HG03066 (cell line): ENCODE results near the gene TAF9B.
"Not testable (repeated sequence)": the region's sequence is repeated elsewhere in the genome, so short reads cannot be mapped to it uniquely, and the experiment has no call there.

Experiments
- ATAC-seq: cut with Tn5 transposase; IDR thresholded peaks from one replicate; pipeline ENCODE4 v1.9.1; 2021; ENCODE audit warnings: low read depth; ENCODE audit not compliant: unreplicated experiment

TAF9B gene, protein sequence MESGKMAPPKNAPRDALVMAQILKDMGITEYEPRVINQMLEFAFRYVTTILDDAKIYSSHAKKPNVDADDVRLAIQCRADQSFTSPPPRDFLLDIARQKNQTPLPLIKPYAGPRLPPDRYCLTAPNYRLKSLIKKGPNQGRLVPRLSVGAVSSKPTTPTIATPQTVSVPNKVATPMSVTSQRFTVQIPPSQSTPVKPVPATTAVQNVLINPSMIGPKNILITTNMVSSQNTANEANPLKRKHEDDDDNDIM

DNA sequence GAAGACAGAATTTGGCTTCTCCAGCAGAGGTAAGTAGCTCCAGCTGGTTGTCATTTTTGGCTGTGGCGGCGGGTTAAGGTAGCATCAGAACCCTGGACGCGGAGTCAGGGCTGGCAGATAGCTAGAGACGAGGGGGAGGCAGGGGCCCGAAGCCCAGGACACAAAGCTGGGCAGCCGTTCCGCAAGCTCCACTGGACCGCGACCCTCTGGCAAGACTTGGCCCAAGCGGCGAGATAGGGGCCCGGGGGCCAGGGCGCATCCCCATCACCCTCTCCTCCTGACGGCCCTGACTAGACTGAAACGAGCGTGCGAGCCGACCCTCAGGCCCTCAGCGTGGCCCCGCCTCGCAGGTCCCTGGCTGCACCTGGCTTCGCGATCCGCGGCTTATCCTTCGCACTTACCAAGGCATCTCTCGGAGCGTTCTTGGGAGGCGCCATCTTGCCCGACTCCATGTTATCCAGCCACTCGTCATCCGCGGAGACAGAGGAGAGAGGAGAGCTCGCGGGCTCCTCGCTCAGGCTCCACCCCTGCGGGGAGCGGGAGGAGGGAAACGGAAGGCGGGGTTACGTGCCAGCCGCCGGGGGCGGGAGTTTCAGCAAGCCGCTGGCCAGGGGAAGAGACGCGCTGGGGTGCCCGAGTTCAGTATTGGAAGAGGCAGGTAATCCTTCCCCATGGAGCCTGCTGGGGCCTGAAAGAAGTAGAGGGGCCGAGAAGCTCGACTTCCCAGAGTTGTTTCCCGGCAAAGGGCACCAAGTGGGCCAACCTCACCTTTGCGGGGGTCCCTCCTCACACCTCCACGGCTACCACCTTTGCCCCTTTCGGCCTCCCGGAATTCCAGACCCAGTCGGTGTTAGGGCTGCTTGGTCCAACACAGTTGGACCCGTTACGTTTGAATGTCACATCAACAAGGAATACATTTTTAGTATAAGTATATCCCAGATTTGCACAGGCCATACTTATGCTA, at the start of gene TAF9B:
Gene TAF9B (minus strand): TSS at position 491 of the 964 bp plus-strand sequence. CDS start 39 bp downstream, at position 452.
- ATAC-seq = peak; percentile 83

DNA sequence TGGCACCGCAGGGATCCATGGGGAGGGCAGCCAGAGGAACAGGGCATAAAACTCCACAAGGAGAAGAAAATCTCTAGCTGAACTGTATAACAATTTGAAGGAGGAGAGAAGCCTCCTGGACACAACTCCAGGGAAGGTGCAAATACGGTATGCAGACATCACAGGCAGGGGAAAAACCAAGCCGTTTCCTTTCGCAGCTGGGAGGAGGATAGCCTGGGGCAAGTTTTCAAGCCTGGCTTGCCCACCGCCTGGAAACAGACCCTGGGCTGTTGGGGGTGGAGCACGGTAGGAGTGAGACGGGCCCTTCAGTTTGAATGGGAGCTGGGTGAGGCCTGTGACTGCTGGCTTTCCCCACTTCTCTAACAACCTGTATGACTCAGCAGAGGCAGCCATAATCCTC, 43.4 kb upstream of the TAF9B start:
- no peak for ATAC-seq

DNA sequence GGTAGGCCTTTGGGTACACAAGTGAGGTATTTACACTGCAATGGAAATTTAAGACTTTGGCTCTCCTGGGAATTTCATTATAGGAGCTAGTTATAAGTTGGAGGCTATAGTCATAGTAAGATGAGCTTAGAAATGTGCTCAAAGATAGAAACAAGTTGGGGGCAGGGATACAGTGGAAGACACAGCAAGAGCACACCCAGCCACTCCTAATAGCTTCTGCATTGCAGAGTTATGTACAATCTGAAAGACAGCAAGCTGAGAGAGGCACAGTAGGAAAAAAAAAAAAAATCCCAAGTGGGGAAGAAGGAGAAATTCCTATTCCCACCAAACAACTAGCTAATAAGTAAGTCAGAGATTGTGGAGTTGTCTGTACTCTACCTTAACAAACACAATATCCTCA, 41.9 kb upstream of the TAF9B start:
- ATAC-seq = no peak

DNA sequence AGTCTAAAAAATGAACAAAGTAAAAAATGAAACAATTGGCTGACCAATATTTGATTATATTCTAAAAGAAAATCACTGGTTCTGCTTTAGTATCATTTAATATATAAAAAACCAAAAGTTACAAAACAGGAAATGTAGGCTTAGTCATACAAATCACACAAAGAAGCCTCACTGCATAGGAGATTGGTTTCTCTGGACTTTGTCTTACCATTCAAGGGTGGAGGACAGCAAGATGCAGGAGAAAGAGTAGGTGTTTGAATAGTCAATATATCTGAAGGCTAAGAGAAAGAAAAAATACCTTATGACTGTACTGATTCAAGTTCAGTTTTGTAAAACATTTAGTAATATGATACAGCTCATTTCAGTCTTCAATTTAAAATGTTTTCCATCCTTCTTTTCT, 28.6 kb upstream of the TAF9B start:
- no peak for ATAC-seq

DNA sequence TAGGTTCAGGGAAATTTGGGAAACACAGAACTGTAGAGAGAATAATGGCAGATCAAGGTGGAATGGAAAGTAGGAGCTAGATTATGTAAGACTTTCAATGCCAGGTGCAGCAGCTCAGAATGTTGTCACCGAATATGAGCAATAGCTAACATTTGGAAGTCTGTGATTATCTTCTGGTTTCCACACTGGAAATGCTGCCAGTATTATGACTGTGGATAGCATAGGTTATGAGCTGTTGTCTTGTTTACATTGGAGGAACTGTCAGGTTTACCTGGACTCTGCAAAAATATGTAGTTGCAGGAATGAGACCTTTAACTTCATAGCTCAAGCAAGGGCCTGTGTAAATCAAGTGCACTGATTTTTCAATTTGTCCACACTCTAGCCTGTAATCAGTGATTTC, 26.0 kb upstream of the TAF9B start:
- no peak for ATAC-seq

DNA sequence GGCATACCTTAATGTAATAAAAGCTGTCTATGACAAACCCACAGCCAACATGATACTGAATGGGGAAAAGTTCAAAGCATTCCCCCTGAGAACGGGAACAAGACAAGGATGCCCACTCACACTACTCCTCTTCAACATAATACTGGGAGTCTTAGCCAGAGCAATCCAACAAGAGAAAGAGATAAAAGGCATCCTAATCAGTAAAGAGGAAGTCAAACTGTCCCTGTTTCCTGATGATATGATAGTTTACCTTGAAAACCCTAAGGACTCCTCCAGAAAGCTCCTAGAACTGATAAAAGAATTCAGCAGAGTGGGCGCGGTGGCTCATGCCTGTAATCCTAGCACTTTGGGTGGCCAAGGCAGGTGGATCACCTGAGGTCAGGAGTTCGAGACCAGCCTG, 23.7 kb upstream of the TAF9B start:
- not testable (repeated sequence) for ATAC-seq

DNA sequence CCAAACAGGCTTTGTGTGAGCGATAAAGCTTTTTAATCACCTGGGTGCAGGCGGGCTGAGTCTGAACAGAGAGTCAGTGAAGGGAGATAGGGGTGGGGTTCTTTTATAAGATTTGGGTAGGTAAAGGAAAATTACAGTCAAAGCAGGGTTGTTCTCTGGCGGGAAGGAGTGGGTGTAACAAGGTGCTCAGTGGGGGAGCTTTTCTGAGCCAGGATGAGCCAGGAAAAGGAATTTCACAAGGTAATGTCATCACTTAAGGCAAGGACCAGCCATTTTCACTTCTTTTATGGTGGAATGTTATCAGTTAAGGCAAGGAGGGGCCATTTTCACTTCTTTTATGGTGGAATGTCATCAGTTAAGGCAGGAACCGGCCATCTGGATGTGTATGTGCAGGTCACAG, 21.3 kb upstream of the TAF9B start:
- not testable (repeated sequence) for ATAC-seq

DNA sequence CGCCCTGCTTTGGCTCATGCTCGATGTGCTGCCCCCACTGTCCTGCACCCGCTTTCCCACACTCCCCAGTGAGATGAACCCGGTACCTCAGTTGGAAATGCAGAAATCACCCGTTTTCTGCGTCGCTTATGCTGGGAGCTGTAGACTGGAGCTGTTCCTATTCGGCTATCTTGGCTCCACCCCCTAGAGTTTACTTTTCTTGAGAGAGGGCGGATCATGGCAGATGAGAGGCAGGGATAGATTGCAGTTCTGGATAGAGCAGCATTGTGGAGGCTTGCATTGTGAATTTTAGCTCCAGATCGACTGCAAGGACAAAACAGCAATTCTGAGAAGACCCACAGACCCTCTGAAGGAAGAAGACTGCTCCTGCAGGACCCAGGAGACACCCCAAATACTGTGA, 18.4 kb upstream of the TAF9B start:
- not testable (repeated sequence) for ATAC-seq

DNA sequence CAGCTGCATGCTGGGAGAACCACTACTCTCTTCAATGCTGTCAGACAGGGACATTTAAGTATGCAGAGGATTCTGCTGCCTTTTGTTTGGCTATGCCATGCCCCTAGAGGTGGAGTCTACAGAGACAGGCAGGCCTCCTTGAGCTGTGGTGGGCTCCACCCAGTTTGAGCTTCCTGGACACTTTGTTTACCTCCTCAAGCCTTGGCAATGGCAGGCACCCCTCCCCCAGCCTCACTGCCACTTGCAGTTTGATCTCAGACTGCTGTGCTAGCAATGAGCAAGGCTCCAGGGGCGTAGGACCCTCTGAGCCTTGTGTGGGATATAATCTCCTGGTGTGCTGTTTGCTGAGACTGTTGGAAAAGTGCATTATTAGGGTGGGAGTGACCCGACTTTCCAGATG, 17.9 kb upstream of the TAF9B start:
- ATAC-seq = not testable (repeated sequence)

DNA sequence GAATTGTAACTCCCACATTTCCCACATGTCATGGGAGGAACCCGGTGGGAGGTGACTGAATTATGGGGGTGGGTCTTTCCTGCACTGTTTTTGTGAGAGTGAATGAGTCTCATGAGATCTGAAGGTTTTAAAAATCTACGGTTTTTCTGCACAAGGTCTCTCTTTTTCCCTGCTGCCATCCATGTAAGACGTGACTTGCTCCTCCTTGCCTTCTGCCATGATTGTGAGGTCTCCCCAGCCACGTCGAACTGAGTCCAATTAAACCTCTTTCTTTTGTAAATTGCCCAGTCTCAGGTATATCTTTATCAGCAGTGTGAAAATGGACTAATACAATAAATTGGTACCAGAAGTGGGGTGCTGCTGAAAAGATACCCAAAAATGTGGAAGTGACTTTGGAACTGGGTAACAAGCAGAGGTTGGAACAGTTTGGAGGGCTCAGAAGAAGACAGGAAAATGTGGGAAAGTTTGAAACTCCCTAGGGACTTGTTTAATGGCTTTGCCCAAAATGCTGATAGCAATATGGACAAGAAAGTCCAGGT, 7.6 kb upstream of the TAF9B start:
- not testable (repeated sequence) for ATAC-seq

DNA sequence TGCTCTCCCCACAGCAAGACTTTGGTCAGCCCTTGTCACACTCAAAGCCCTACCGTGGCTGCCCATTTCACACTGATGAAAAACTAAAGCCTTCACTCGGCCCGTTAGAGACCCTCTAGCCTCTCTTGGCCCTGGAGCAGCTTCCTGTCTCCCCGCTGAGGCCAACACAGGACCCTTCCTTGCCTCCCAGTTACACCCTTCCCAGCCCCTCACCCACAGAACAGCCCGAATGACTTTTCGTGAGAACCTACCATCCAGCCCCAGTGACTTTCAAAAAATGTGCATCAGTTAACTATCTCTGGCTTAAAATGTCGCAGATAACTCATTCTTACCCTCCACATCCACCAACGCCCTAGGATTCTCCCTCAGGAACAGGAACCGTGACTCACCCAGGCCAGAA, 756 bp upstream of the TAF9B start:
- no peak for ATAC-seq

DNA sequence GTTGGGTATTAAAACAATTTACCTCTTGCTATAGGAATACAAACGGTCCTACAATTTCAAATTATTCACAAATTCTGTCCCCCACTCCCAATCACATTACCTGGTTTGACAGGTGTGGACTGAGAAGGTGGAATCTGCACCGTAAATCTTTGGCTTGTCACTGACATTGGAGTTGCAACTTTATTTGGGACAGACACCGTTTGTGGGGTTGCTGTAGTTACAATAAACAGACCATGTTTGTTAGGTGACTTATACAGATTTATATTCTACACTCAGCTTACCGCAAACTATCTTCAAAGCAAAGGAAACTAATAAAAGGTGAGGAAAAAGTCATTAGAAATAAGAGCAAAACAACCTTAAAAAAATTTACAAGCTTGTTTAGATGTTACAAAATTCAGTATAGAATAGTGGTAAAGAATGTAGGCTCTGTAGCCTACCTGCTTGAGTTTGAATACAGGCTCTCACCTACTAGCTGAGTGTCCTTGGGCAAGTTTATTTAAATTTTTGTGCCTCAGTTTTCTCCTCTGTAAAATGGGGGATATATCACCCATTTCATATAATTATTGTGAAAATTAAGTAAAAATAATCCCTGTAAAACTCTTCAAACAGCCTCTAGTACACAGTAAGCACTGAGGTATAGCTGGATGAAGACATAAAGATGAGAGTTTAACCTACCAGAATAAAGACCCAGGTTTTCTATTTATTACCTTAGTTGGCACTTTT, 6.1 kb downstream of the TAF9B start:
- no peak for ATAC-seq

DNA sequence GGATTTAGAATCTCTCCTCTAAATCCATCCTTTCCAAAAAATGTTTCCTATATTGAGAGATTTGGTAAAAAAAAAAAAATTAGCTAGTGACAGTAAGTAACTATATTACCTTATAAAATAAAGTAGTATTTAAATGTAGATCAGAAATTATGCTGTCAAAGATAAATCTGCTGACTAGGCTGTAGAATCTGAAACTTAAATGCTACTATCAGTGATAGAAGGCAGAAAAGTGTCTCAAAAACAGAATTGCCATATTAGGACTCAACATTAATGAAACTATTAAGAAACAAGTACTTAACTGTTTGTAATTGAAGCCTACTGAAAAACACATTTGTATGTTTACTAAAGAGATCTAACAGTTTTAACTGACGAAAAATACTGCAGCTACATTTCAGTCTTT, 8.3 kb downstream of the TAF9B start:
- no peak for ATAC-seq

DNA sequence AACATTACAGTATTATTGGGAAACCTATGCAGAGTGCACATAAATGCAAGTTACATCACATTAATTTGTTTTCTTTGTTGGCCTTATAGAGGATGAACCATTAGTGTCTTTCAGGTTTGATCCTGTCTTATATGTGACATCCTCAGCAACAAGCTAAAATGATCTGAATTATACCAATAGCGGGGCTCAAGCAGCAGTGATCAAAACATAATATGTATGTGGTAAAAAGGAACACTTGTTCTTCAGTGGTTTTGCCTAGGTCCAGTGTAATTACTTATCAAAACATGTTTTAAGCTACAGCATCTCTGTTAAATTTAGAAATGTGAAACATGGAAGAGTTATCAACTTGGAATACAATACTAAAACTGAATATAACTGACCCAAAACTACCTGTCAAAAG, 9.1 kb downstream of the TAF9B start:
- ATAC-seq = no peak

DNA sequence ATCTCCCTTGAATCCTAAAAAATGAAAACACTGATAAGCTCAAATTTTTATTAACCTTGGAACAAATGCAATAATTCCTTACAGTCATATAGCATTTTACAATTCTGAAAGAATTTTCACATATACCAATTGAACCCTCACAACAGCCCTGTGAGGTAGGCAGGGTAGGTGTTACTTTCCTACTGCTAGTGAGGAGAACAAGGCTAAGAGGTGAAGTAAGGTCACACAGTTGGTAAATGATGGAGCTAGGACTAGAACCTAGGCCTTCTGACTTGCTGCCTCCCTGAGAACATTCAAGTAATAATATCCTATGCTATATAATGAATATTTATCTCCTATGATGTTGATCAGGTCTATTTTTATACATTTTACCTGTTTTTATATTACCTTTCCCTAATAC, 9.7 kb downstream of the TAF9B start:
- no peak for ATAC-seq

DNA sequence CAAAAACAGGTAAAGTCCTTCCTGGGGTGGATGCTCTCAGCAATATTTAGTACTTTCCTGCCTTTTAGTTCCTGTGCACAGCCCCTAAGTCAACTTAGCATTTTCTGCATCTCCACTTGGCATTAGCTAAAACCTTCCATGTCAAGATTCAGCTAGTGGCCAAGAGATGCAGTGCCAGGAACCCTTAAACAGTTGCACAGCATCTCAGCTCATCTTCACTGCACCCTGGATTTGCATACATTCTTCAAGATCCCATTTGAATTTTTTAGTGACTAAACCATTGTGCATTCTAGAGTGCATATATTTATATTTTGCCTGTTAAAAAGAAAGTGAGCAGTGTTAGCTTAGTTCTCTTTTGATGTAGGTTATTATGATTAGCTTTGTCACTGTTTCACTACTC, 13.7 kb downstream of the TAF9B start:
- not testable (repeated sequence) for ATAC-seq

DNA sequence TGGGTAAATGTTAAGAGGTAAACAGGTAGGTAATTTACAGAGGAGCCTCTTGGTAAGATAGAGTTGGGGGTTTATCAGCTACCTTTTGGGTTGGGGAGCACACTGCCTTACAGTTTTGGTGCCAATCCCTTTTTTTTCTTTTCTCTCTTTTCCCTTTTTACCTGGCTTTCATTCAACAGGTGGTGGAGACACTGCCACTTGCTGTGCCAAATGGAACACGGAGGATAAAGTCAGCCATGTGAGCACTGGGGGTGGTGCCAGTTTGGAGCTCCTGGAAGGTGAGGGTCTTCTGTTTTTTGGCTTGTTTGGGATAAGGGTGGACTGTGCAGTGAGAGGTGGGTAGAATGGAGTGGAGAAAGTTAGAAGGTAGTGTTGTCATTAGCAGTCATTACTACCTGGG, 14.3 kb downstream of the TAF9B start:
- no peak for ATAC-seq

DNA sequence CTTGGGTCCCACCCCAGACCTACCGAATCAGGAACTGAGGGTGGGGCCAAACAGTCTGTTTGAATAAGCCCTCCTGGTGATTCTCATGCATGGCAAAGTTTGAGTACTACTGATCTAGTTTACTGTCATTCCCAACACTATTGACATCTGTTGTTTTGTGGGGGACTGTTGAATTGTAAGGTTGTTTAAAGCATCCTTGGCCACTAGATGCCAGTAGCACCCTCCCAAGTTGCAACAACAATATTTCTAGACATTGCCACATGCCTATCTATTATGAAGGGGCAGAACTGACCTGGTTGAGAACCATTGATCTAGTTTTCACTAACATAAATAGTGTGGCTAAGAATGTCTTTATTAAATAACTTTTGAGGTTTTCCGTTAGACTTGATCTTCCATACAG, 15.1 kb downstream of the TAF9B start:
- ATAC-seq = no peak

DNA sequence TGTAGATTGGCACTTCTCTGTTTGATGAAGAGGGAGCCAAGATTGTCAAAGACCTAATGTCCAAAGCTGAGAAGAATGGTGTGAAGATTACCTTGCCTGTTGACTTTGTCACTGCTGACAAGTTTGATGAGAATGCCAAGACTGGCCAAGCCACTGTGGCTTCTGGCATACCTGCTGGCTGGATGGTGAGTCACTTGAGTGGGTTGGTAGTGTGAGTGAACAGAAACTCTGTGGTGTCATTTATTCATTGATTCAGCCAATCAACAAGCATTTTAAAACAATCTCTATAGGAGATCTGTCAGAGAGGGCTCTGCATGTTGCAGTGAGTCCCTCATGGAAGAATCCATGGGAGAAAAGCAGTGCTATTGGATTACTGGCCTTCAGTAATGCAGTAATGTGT, 16.3 kb downstream of the TAF9B start:
- no peak for ATAC-seq

DNA sequence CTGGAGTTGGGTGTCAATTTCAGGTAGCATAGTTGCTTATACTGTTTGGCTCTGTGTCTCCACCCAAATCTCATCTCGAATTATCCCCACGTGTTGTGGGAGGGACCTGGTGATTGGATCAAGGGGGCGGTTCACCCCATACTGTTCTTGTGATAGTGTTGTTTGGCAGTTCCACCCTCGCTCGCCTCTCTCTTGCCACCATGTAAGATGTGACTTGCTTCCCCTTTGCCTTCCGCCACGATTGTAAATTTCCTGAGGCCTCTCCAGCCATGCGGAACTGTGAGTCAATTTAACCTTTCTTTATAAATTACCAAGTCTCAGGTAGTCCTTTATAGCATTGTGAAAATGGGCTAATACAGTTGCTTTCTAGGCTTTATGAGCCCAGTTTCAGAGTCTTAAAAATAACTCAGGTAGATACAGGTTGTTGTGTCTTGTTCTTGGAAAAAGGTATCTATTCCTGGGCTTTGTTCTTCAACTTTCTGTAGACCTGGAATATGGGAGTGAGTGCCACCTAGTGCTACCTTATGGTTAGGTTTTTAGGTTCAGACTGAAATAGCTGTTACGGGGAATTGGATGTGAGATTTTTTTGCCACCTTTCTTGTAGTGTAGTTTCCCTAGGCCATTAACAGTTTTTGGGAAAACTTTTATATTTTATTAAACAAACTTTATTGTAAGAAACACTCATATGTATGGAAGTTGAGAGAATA, 19.8 kb downstream of the TAF9B start:
- ATAC-seq = no peak
